Measurements from ENCODE around the gene SLC10A6.

GRCh38 chr4:86791126-86791525 is 58.1 kb downstream of the SLC10A6 start:
- TF ChIP-seq CTCF (IDR thresholded peaks at IDR 0.05) (no peak), POLR2A (IDR thresholded peaks at IDR 0.05) (no peak)

Measured in adrenal gland (tissue), 5 donors.